Measurements from ENCODE around the gene NUFIP1.

The NUFIP1 gene

DNA sequence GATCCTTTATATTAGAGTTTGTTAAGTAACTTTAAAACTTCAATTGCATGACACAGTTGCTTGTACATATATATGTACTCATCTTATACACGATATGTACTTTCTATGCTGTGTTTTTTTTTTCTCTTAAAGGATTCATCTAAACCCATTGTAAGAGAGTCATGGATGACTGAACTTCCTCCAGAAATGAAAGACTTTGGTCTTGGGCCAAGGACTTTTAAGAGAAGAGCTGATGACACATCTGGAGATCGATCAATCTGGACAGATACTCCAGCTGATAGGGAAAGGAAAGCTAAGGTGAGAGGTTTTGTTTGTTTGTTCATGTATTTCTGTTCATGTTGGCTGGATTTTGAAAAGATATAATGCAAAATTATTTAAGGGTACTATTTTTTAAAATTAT, 26.0 kb upstream of the NUFIP1 start:
- TF ChIP-seq, protein P1, sequence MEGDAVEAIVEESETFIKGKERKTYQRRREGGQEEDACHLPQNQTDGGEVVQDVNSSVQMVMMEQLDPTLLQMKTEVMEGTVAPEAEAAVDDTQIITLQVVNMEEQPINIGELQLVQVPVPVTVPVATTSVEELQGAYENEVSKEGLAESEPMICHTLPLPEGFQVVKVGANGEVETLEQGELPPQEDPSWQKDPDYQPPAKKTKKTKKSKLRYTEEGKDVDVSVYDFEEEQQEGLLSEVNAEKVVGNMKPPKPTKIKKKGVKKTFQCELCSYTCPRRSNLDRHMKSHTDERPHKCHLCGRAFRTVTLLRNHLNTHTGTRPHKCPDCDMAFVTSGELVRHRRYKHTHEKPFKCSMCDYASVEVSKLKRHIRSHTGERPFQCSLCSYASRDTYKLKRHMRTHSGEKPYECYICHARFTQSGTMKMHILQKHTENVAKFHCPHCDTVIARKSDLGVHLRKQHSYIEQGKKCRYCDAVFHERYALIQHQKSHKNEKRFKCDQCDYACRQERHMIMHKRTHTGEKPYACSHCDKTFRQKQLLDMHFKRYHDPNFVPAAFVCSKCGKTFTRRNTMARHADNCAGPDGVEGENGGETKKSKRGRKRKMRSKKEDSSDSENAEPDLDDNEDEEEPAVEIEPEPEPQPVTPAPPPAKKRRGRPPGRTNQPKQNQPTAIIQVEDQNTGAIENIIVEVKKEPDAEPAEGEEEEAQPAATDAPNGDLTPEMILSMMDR (IDR thresholded peaks at IDR 0.05; ENCODE audit: insufficient read depth, low read length), result no peak
- TF ChIP-seq, protein P2, sequence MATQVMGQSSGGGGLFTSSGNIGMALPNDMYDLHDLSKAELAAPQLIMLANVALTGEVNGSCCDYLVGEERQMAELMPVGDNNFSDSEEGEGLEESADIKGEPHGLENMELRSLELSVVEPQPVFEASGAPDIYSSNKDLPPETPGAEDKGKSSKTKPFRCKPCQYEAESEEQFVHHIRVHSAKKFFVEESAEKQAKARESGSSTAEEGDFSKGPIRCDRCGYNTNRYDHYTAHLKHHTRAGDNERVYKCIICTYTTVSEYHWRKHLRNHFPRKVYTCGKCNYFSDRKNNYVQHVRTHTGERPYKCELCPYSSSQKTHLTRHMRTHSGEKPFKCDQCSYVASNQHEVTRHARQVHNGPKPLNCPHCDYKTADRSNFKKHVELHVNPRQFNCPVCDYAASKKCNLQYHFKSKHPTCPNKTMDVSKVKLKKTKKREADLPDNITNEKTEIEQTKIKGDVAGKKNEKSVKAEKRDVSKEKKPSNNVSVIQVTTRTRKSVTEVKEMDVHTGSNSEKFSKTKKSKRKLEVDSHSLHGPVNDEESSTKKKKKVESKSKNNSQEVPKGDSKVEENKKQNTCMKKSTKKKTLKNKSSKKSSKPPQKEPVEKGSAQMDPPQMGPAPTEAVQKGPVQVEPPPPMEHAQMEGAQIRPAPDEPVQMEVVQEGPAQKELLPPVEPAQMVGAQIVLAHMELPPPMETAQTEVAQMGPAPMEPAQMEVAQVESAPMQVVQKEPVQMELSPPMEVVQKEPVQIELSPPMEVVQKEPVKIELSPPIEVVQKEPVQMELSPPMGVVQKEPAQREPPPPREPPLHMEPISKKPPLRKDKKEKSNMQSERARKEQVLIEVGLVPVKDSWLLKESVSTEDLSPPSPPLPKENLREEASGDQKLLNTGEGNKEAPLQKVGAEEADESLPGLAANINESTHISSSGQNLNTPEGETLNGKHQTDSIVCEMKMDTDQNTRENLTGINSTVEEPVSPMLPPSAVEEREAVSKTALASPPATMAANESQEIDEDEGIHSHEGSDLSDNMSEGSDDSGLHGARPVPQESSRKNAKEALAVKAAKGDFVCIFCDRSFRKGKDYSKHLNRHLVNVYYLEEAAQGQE (IDR thresholded peaks at IDR 0.05; ENCODE audit: insufficient replicate concordance, low read depth), result no peak
- TF ChIP-seq POLR2AphosphoS5 (IDR thresholded peaks at IDR 0.05; ENCODE audit: low read depth), result no peak
- H3K27ac ChIP-seq (replicated peaks), result no peak overlapping the region
- DNase-seq (ENCODE audit: low read depth in 1 of 2, low spot score in 1 of 2), result no peak
- H3K27me3 ChIP-seq (ENCODE audit: insufficient read depth, poor library complexity, severe bottlenecking), result no peaks in the 10 kb centered on the region
- no peak overlapping the region for H3K4me3 ChIP-seq (replicated peaks; ENCODE audit: insufficient read depth, low read length)

GRCh38 chr13:45011198-45011597, 21.9 kb upstream of the NUFIP1 start:
- Histone ChIP-seq H3K27ac (replicated peaks) (no peak overlapping the region), H3K27me3 (ENCODE audit: insufficient read depth, poor library complexity, severe bottlenecking) (no peaks in the 10 kb centered on the region), H3K4me3 (replicated peaks; ENCODE audit: insufficient read depth, low read length) (no peak overlapping the region)
- no peak for DNase-seq (ENCODE audit: low read depth in 1 of 2, low spot score in 1 of 2)
- TF ChIP-seq, protein P2 (IDR thresholded peaks at IDR 0.05; ENCODE audit: insufficient replicate concordance, low read depth), result no peak
- no peak for TF ChIP-seq POLR2AphosphoS5 (IDR thresholded peaks at IDR 0.05; ENCODE audit: low read depth)
- TF ChIP-seq, protein P1 (IDR thresholded peaks at IDR 0.05; ENCODE audit: insufficient read depth, low read length), result no peak

DNA sequence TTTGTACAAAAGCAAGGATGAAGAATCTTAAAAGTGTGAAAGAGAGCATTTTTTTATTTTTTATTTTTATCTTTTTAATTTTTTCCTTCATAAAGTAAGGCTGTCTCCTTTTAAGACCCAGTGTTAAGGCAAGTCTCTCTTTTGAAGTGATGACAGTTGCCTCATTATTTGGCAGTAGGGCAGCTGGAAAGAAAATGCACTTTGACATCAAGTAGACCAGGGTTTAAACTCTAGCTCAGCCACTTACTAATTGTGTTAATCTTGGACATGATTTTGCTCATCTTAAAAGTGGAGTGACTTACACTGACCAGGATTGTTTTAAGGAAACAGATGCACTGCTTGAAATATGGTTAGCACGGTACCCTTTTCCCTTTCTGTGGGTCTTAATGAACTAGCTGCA, 18.6 kb upstream of the NUFIP1 start:
- no peak for DNase-seq (ENCODE audit: low read depth in 1 of 2, low spot score in 1 of 2)
- H3K4me3 ChIP-seq (replicated peaks; ENCODE audit: insufficient read depth, low read length), result no peak overlapping the region
- H3K27me3 ChIP-seq (ENCODE audit: insufficient read depth, poor library complexity, severe bottlenecking), result no peaks in the 10 kb centered on the region
- no peak overlapping the region for H3K27ac ChIP-seq (replicated peaks)
- TF ChIP-seq POLR2AphosphoS5 (IDR thresholded peaks at IDR 0.05; ENCODE audit: low read depth), result no peak
- TF ChIP-seq, protein P2 (IDR thresholded peaks at IDR 0.05; ENCODE audit: insufficient replicate concordance, low read depth), result no peak
- no peak for TF ChIP-seq SPI1 (IDR thresholded peaks at IDR 0.05; ENCODE audit: borderline replicate concordance, low read depth)
- TF ChIP-seq, protein P1 (IDR thresholded peaks at IDR 0.05; ENCODE audit: insufficient read depth, low read length), result no peak
- TF ChIP-seq GABPA (IDR thresholded peaks at IDR 0.05; ENCODE audit: low read depth), result no peak
